HG03064 (cell line): Measurements from ENCODE around the gene FANCL.
"Not testable (repeated sequence)": the region's sequence is repeated elsewhere in the genome, so short reads cannot be mapped to it uniquely, and the experiment has no call there.

Experiments
- ATAC-seq: cut with Tn5 transposase; IDR thresholded peaks from one replicate; pipeline ENCODE4 v1.9.1; 2021; ENCODE audit warnings: low read depth; ENCODE audit not compliant: unreplicated experiment

Gene FANCL

GRCh38 chr2:58207189-58207588 is 33.9 kb downstream of the FANCL start:
- ATAC-seq = no peak

- ATAC-seq = no peak
Observed at GRCh38 chr2:58206785-58207184, 34.3 kb downstream of the FANCL start.

GRCh38 chr2:58204195-58204959 is 36.7 kb downstream of the FANCL start:
- ATAC-seq = no peak

DNA sequence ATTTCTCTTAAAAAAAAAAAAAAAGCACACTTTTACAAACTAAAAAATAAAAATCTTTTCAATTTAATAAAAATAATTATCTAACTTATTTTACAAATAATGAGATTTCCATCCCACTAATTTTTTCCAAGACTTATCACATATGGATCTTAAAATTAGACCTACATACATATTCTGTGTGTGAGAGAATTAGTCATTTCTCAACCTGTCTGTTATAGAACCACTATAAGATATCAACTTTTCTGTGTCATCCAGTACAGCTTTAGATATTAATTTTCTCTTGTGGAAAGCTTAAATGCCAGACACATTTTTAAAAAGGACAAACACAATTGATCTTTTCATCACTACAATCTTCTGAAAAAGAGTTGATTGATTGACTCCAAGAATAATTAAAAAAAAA is 38.1 kb downstream of the FANCL start:
- no peak for ATAC-seq

DNA sequence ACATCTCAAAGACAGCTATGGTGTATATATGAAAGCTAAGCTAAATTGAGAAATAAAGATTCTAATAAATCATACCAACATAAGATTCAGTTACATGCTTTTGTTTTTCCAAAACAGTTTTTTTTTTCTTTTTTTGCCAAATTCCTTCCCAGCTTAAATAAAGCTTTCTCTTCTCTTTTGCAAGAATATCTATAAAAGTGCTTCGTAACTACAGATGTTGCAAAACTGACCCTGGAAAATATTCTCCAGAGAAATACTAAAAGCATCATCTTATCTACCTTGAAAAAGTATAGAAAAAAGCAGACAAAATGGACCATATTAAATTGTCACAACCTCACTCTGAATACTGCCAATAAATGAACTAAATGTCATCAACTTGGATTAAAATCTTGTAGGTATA is 38.7 kb downstream of the FANCL start:
- no peak for ATAC-seq

GRCh38 chr2:58197894-58198293 is 43.2 kb downstream of the FANCL start:
- ATAC-seq = no peak

DNA sequence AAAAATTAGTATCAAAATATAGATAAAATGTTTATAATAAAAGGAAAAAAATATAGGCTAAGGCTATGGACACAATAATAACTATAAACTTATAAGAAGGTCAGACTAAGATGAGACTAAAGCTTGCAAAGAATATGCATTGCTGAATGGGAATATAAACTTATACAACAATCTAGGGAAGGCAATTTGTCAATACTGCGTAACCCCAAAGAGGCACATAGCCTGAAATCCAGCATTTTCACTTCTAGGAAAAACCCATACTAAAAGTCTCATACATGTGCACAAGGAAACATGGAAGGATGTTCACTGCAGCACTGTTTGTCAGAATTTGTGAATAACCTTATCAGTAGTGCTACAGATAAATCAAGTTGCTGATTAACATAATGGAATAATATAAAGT is 45.5 kb downstream of the FANCL start:
- ATAC-seq = no peak

DNA sequence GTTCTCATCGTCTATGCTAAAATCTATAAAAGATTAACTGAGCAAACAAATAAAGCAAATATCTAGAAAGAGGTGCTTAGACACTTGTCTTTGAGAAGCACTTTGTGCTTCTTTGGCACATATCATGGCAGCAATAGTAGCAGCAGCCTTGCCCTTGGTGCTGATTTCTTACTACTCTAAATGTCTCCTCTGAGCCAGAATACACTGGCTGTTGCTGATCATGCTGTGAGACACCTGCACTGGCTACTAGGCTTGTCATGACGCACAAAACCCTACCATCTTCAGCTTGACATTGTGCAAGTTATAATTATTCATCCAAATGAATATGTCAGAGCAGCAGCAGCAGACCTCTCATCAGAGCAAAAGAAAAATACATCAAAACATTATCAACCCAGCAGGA is 46.7 kb downstream of the FANCL start:
- ATAC-seq = no peak

- not testable (repeated sequence) for ATAC-seq
Observed at GRCh38 chr2:58187022-58187421, 54.1 kb downstream of the FANCL start.

DNA sequence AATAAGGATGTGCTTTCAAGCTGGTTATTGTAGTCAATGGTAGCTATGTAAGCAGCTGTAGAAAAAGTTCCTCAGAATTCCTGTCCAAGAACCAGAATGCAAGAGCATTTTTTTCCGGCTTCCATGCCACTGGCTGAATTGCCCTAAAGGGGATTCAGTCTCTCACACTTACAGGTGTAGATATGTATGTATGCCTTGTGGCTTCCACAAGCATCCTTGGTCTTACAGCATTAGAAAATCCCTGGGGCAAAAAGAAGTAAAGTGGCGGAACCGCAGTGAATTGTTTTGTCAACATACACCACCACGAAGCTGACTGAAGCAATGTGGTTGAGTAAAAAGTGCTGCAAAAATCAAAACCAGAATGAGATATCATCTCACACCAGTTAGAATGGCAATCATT is 54.6 kb downstream of the FANCL start:
- no peak for ATAC-seq

DNA sequence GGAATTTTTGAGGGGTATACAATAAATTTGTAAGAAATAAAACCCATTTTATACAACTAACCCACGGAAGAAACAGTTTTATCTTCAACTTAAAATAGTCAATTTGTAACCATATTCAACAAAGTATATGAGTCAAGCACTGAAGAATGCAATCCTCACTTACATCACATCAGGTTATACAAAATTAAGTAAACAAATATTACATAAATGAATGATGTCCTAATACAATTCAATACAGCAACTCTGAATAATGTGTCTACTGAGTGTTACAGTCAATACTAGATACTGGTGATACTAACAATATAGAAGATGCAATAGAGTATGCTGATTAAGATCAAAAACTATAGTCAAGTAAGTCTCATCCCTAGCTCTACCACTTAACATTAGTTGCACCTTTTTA is 58.6 kb downstream of the FANCL start:
- ATAC-seq = no peak

DNA sequence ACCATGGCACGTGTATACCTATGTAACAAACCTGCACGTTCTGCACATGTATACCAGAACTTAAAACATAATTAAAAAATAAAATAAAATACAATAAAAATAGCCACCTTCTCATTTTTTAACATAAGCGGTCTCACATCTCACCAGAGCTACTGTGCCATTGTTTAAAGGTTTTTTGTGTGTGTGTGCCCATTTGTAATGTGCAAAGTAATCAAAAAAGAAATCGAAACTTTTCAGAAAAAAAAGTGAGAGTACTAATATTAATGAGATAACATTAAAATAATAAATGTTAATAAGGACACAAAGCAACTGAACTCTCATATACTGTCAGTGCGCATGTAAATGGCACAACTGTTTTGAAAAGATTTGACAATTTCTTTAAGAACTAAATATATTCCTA is 60.5 kb downstream of the FANCL start:
- ATAC-seq = no peak

GRCh38 chr2:58180175-58180574 is 61.0 kb downstream of the FANCL start:
- ATAC-seq = not testable (repeated sequence)

DNA sequence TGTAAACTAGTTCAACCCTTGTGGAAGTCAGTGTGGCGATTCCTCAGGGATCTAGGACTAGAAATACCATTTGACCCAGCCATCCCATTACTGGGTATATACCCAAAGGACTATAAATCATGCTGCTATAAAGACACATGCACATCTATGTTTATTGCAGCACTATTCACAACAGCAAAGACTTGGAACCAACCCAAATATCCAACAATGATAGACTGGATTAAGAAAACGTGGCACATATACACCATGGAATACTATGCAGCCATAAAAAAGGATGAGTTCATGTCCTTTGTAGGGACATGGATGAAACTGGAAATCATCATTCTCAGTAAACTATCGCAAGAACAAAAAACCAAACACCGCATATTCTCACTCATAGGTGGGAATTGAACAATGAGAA is 63.9 kb downstream of the FANCL start:
- ATAC-seq = not testable (repeated sequence)

GRCh38 chr2:58171831-58172230 is 69.3 kb downstream of the FANCL start:
- not testable (repeated sequence) for ATAC-seq

DNA sequence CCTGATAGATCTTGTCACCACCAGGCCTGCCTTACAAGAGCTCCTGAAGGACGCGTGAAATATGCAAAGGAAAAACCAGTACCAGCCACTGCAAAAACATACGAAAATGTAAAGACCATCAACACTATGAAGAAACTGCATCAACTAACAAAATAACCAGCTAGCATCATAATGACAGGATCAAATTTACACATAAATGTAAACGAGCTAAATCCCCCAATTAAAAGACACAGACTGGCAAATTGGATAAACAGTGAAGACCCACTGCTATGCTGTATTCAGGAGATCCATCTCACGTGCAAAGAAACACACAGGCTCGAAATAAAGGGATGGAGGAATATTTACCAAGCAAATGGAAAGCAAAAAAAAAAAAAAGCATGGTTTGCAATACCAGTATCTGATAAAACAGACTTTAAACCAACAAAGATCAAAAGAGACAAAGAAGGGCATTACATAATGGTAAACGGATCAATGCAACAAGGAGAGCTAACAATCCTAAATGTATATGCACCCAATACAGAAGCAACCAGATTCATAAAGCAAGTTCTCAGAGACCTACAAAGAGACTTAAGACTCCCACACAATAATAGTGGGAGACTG is 70.7 kb downstream of the FANCL start:
- ATAC-seq = not testable (repeated sequence)

- not testable (repeated sequence) for ATAC-seq
Observed at GRCh38 chr2:58169845-58170244, 71.3 kb downstream of the FANCL start.

- not testable (repeated sequence) for ATAC-seq
Observed at GRCh38 chr2:58168130-58168529, 73.0 kb downstream of the FANCL start.

GRCh38 chr2:58163913-58164312 is 77.2 kb downstream of the FANCL start:
- no peak for ATAC-seq

DNA sequence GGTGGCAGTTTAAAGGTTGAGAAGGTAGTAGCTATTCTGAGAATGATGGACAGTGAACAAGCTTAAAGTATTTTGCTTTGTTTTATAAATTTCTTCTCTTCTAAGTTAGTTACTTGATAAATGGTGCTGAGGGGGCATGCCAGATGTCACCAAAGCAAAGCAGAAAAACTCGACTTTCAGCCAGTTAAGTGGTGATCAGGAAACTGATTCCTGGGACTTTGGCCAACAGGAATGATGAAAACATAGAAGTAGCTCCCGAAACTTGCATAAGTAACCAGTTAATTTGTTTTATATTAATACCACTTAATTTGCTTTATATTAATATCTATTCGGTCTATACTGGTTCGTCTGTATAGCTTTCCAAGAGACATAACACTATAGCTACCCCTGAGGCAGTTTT is 82.6 kb downstream of the FANCL start:
- no peak for ATAC-seq

DNA sequence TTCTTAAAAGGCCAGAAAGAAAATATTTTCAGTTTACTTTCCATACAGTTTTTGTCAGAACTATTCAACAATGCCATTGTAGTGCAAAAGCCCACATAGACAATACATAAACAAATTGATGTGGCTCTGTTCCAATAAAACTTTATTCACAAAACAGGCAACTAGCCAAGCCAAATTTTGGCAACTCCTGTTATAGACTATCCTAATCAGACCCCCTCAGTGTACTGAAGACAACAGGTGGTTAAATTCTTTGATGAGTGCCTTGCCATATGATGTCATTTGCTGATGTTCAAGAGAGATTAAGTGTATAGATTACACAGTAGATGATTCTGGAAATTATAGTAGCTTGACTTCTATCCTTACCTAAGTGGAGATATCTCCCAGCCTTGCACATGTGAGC is 83.4 kb downstream of the FANCL start:
- no peak for ATAC-seq

DNA sequence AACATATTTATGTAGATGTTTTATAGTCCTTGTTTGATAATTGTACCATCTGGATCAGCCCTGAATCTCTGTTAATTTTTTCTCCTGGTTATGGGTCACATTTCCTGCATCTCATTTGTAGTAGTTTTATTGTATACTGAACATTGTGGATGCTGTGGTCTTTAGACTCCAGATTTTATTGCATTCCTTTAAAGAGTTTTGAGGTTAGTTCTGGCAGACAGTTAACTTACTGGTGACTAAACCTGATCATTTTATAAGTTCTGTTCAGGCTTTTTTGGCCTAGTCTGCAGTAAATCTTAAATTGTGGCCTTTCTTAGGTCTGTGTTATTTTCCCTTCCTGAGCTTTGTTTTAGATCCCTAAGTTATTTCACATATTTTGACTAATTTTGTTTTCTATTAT is 84.3 kb downstream of the FANCL start:
- ATAC-seq = no peak
